DOHH2 (cell line): ENCODE results near the gene MYO1B.

Experiments used
- H3F3A ChIP-seq: fragments of 200-600 bp; sonication (generic), shearing (Covaris generic); 2 replicates; pipeline ENCODE4 v1.6.0; 2016; ENCODE audit warnings: antibody characterized with exemption, mild to moderate bottlenecking; ENCODE audit not compliant: control insufficient read depth, insufficient read depth
- H3K27ac ChIP-seq: fragments of 200-600 bp; sonication (generic); 2 replicates; pipeline ENCODE4 v1.5.1; 2014; ENCODE audit warnings: low read depth, mild to moderate bottlenecking, low read length, moderate library complexity
- H3K27me3 ChIP-seq: fragments of 200-600 bp; sonication (generic); 2 replicates; pipeline ENCODE4 v1.6.1; 2014; ENCODE audit warnings: mild to moderate bottlenecking, low read length, mixed read lengths; ENCODE audit not compliant: control insufficient read depth
- H3K36me3 ChIP-seq: fragments of 200-600 bp; sonication (generic); 2 replicates; pipeline ENCODE4 v1.6.1; 2014; ENCODE audit warnings: mild to moderate bottlenecking, low read length, moderate library complexity, mixed read lengths; ENCODE audit not compliant: control insufficient read depth
- H3K4me1 ChIP-seq: fragments of 200-600 bp; sonication (generic); 2 replicates; pipeline ENCODE4 v1.6.1; 2014; ENCODE audit warnings: mild to moderate bottlenecking, low read length, mixed read lengths; ENCODE audit not compliant: control insufficient read depth
- H3K4me2 ChIP-seq: fragments of 200-600 bp; sonication (generic); 2 replicates; pipeline ENCODE4 v1.6.0; 2014; ENCODE audit warnings: mild to moderate bottlenecking, low read length, moderate library complexity
- H3K4me3 ChIP-seq: fragments of 200-600 bp; sonication (generic); 2 replicates; pipeline ENCODE4 v1.5.1; 2014; ENCODE audit warnings: mild to moderate bottlenecking, low read length, mixed read lengths
- H3K79me2 ChIP-seq: fragments of 200-600 bp; sonication (generic); 2 replicates; pipeline ENCODE4 v1.6.1; 2014; ENCODE audit warnings: mild to moderate bottlenecking, low read length, mixed read lengths; ENCODE audit not compliant: control insufficient read depth
- H3K9me2 ChIP-seq: fragments of 200-600 bp; sonication (generic); replicated peaks from 2 replicates; pipeline ENCODE4 v1.6.1; 2014; ENCODE audit warnings: mild to moderate bottlenecking, low read length, mixed read lengths; ENCODE audit not compliant: control insufficient read depth
- H3K9me3 ChIP-seq: fragments of 200-600 bp; sonication (generic); 2 replicates; pipeline ENCODE4 v1.6.1; 2014; ENCODE audit warnings: antibody characterized with exemption, low read length, mixed read lengths; ENCODE audit not compliant: control insufficient read depth, insufficient read depth
- H4K20me1 ChIP-seq: fragments of 200-600 bp; sonication (generic); 2 replicates; pipeline ENCODE4 v1.6.0; 2014; ENCODE audit warnings: low read depth, mild to moderate bottlenecking, antibody characterized with exemption, low read length, moderate library complexity; ENCODE audit not compliant: control insufficient read depth, insufficient read depth
- EZH2phosphoT487 ChIP-seq: fragments of 200-600 bp; sonication (generic); IDR thresholded peaks from 2 replicates; pipeline ENCODE4 v1.6.1; 2017; ENCODE audit warnings: borderline replicate concordance, mild to moderate bottlenecking, antibody characterized with exemption, low read length, moderate library complexity, mixed read lengths
- TF ChIP-seq, protein P1 (sequence below): fragments of 200-600 bp; sonication (generic); IDR thresholded peaks from one replicate; pipeline ENCODE4 v1.5.1; 2014; ENCODE audit warnings: antibody characterized with exemption, mild to moderate bottlenecking, low read depth, low read length; ENCODE audit not compliant: poor library complexity, severe bottlenecking

Gene MYO1B

DNA sequence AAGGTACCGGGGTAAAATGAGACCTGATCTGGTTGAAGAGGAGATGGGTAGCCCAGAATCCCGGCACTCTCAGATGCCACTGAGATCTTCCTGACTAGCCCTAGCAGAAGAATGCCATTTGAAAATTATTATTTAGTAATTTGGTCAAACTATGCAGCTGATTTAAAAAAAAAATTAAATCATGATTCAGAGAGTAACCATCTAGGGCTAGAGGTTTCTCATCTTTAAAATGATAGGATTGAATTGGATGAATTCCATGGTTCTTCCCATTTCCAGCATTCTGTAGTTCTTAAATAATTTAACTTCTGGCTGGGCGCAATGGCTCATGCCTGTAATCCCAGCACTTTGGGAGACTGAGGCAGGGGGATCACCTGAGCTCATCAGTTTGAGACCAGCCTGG, 106.1 kb downstream of the MYO1B start:
- H3K36me3 ChIP-seq = no peaks in the 10 kb centered on the region
- no peak for TF ChIP-seq EZH2phosphoT487
- TF ChIP-seq, protein P1, sequence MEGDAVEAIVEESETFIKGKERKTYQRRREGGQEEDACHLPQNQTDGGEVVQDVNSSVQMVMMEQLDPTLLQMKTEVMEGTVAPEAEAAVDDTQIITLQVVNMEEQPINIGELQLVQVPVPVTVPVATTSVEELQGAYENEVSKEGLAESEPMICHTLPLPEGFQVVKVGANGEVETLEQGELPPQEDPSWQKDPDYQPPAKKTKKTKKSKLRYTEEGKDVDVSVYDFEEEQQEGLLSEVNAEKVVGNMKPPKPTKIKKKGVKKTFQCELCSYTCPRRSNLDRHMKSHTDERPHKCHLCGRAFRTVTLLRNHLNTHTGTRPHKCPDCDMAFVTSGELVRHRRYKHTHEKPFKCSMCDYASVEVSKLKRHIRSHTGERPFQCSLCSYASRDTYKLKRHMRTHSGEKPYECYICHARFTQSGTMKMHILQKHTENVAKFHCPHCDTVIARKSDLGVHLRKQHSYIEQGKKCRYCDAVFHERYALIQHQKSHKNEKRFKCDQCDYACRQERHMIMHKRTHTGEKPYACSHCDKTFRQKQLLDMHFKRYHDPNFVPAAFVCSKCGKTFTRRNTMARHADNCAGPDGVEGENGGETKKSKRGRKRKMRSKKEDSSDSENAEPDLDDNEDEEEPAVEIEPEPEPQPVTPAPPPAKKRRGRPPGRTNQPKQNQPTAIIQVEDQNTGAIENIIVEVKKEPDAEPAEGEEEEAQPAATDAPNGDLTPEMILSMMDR = no peak

DNA sequence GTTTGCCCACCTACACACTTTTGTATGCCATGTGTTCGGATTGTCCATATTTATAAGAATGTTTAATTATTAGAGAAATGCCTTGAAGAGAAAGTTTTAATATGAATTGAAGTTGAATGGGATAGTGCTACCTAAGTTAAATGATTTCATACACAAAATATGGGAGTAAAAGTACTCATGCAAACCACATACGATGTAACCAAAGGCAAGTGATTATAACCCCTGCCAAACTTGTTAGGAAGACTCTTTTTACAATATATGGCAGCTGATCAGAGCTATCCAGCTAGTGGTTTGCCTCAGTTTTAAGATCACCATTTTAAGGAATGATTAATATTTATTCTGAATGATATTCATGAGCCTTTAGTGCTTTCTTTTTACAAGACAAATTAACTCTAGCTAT, 106.7 kb downstream of the MYO1B start:
- Histone ChIP-seq H3K27me3 (no peaks in the 10 kb centered on the region), H3K9me3 (no peaks in the 10 kb centered on the region), H4K20me1 (no peaks in the 10 kb centered on the region), H3F3A (no peaks in the 10 kb centered on the region), H3K27ac (no peak overlapping the region), H3K79me2 (no peaks in the 10 kb centered on the region), H3K9me2 (no peaks in the 10 kb centered on the region), H3K4me1 (no peaks in the 10 kb centered on the region), H3K4me2 (no peak overlapping the region), H3K36me3 (no peaks in the 10 kb centered on the region), H3K4me3 (no peak overlapping the region)
- no peak for TF ChIP-seq EZH2phosphoT487
- TF ChIP-seq, protein P1 = no peak

More for the DNA sequence above, 106.1 kb downstream of the MYO1B start:
- Histone ChIP-seq H3K9me3 (no peaks in the 10 kb centered on the region), H3F3A (no peaks in the 10 kb centered on the region), H4K20me1 (no peaks in the 10 kb centered on the region), H3K4me3 (no peak overlapping the region), H3K9me2 (no peaks in the 10 kb centered on the region), H3K4me2 (no peak overlapping the region), H3K4me1 (no peaks in the 10 kb centered on the region), H3K27ac (no peak overlapping the region), H3K79me2 (no peaks in the 10 kb centered on the region), H3K27me3 (no peaks in the 10 kb centered on the region)

DNA sequence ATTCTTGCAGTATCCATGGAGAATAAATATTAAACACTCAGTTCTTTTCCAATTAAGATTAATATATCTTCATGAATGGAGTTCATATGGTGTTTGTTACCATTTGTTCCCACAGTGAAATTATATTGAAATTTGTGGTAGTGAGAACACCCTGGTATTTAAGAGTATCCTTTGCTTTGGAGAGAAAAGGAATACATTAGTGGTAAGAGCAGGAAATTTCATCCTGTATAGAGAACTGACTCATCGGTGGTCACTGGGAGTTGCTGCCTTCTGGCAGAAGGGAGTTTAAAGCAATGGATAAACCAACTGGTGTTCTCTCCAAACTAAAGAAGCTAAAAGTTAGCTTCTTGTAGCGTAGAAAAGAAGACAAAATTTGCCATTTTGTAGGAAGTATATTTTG, 107.3 kb downstream of the MYO1B start:
- Histone ChIP-seq H3K27me3 (no peaks in the 10 kb centered on the region), H4K20me1 (no peaks in the 10 kb centered on the region), H3K9me2 (no peaks in the 10 kb centered on the region), H3F3A (no peaks in the 10 kb centered on the region), H3K79me2 (no peaks in the 10 kb centered on the region), H3K4me2 (no peak overlapping the region), H3K27ac (no peak overlapping the region), H3K4me3 (no peak overlapping the region), H3K36me3 (no peaks in the 10 kb centered on the region), H3K9me3 (no peaks in the 10 kb centered on the region), H3K4me1 (no peaks in the 10 kb centered on the region)
- TF ChIP-seq EZH2phosphoT487 = no peak
- TF ChIP-seq, protein P1 = no peak
